Bronchial epithelial cell (primary cell): ENCODE measurements around the gene C1QL1. TPM values are rescaled to one million over a fixed set of nuclear protein-coding genes. Genes with fewer than 3 reads are reported as not detected.

Experiments
- DNase-seq: peaks from one replicate; pipeline ENCODE4 v3.0.0-alpha.2; 2010; ENCODE audit warnings: low read depth
- FAIRE-seq: peaks from 2 replicates; lab custom pipeline; 2011; peaks lifted over from hg19 to GRCh38; lab: Jason Lieb, UNC
- H3K27me3 ChIP-seq: 2 replicates; pipeline ENCODE4 v1.5.1; 2011; ENCODE audit warnings: low read length; ENCODE audit not compliant: control insufficient read depth, insufficient read depth
- H3K36me3 ChIP-seq: 2 replicates; pipeline ENCODE4 v1.5.1; 2011; ENCODE audit warnings: low read length; ENCODE audit not compliant: control insufficient read depth, insufficient read depth
- H3K4me3 ChIP-seq: 2 replicates; pipeline ENCODE4 v1.5.1; 2011; ENCODE audit warnings: mild to moderate bottlenecking, low read depth, low read length, control low read depth
- CTCF ChIP-seq: IDR thresholded peaks from 2 replicates; pipeline ENCODE4 v1.5.1; 2011; ENCODE audit warnings: mild to moderate bottlenecking, moderate library complexity, low read length, control low read depth, inconsistent platforms; ENCODE audit not compliant: insufficient read depth, severe bottlenecking
- total RNA-seq: library from RNA; depleted of rRNA; stranded (reverse); fragments of >200 nt; gene quantifications from 2 replicates; pipeline ENCODE4 v1.2.1, GENCODE V29; 2014

C1QL1 gene
- total RNA-seq, 1 donor from 2014 or later, result not detected

- DNase-seq, result no peak
- TF ChIP-seq CTCF, result no peak
- no peak overlapping the region for H3K4me3 ChIP-seq
- no peak for FAIRE-seq
- H3K36me3 ChIP-seq, result no peaks in the 10 kb centered on the region
- H3K27me3 ChIP-seq, result peaks cover 33% of the 10 kb centered on the region
These were observed 1.2 kb upstream of the C1QL1 start for GRCh38 chr17:44969144-44969780.

DNA sequence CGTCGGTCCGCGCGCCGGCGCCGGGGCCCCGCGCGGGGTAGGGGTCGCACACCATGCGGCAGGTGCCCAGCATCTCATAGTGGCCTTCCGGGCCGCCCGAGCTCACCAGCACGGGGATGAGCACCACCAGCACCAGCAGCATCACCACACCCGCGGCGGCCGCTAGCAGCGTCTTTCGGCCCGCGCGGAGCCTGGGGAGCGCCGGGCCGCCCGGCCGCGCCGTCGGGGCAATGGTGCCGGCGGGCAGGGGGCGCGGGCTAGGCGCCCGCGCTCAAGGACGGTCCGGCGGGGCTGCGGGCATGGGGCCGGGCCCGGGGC lies 237 bp downstream of the C1QL1 start:
- no peak for TF ChIP-seq CTCF
- Histone ChIP-seq H3K4me3 (no peak overlapping the region), H3K27me3 (peaks cover 33% of the 10 kb centered on the region), H3K36me3 (no peaks in the 10 kb centered on the region)
- no peak for FAIRE-seq
- no peak for DNase-seq

DNA sequence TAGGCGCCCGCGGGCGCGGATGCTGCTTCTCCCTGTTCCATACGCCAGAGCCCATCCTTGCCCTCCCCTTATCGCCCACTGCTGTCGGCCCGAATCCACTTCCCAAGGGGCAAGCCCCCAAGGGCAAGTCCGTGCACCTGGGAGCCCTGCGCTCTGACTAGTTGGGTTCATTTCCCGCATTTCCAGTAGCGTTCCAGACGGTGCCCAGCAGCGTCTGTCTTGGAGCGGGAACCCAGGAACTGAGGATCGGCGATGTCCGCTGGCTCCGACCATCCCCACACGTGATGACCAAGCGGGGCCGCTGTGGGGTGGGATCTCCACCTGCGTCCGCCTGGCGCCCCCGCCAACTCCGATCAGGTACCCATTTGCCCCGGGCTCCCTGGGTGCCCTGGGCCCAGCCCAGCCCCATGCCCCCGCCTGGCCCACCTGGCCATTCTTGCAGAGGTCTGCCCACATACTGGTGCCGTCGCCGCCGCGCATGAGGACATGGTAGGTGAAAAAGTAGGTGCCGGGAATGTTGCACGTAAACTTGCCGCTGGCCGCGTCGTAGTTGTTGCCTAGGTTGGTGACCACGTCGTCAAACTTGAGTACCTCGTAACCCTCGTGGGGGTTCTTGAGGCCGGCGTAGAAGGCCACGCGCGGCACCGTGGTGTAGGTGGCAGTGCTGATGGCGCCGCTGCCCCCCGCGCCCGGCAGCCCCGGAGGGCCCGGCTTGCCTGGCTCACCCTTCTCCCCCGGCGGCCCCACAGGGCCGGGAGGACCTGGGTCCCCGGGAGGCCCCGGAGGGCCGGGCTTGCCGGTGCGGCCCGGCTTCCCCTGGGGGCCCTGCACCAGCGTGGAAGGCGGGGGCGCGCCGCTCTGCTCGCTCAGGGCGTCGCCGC lies 837 bp downstream of the C1QL1 start:
- H3K36me3 ChIP-seq, result no peaks in the 10 kb centered on the region
- FAIRE-seq (no peak), DNase-seq (no peak)
- no peak for TF ChIP-seq CTCF
- H3K27me3 ChIP-seq, result peaks cover 33% of the 10 kb centered on the region
- H3K4me3 ChIP-seq, result no peak overlapping the region

DNA sequence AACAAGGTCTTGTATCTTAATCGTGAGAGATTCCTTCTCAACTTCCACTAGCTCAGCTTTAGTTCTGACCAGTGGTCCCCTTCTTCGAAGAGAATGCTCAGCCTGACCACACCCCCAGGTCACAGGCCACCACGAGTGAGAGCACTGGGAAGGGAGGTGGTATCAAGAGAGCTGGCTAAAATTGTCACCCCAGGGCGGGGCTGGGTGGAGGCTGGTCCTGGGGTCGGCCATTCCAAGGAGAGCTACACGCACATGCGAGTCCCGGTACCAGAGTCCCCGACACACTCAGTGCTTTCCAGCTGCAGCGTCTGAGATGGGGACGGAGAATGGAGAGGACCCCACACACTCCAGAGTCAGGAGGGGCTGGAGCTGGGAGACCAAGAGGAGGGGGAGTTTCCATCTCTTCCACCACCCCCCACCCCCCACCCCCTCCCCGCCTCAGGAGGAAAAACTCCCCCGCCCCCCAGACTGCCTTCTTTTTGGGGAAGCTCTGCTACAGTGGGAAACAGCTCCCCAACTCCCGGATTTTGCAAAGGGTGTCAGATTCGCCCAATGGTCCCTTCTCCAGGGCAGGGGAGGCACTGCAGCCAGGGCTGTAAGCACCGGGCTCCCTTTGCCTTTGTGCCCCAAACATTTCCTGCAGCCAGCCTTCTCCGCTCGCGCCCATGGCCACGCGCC lies 1.6 kb downstream of the C1QL1 start:
- FAIRE-seq, result no peak

More for the DNA sequence above, 1.6 kb downstream of the C1QL1 start:
- H3K27me3 ChIP-seq, result peaks cover 33% of the 10 kb centered on the region
- H3K36me3 ChIP-seq, result no peaks in the 10 kb centered on the region
- DNase-seq, result no peak
- H3K4me3 ChIP-seq, result no peak overlapping the region
- TF ChIP-seq CTCF, result no peak
